Skeletal muscle cell (primary cell): ENCODE data around the gene ATF1.

Experiments
- DNase-seq: peaks from one replicate; pipeline ENCODE4 v3.0.0-alpha.2; 2010; ENCODE audit warnings: low read depth
- H3K4me3 ChIP-seq: 2 replicates; pipeline ENCODE4 v1.5.1; 2011; ENCODE audit warnings: low read depth, mild to moderate bottlenecking, control low read depth, low read length, moderate library complexity

Gene ATF1

DNA sequence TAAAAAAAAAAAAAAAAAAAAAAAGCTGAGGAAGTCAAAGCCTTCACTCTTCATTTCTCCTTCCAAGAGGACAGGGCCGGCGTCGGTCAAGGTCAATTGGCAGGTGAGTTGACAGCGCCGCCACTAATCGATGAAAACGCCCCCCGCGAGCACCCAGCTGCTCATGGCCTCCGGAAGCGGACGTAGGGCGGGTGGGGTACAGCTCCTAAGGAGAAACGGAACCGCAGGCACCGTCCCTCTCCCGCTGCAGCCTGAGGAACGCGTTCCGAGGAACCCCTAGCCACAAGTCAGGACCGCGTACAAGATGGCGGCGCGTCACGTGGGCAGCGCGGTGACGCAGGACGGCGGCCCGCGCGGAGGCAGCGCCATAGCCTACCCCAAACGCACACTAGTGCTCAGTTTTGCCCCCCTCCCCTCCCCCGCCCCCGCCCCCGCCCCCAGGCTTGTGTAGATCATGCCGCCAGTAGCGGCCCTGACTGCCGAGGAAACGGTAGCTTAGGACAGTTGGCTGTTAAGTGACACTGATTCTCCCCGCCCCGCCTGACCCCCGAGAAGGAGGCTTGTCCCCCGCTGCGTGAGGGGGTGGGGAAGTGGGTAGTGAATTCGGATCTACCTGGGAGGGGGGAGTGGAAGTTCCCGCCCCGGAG, at the start of gene ATF1:
ATF1 (plus strand) TSS at position 463 of the 647 bp plus-strand sequence. CDS start 16,045 bp downstream, outside the sequence.
- DNase-seq: peak; percentile 84
- peak within 1 kb of the TSS; percentile 94 for H3K4me3 ChIP-seq

DNA sequence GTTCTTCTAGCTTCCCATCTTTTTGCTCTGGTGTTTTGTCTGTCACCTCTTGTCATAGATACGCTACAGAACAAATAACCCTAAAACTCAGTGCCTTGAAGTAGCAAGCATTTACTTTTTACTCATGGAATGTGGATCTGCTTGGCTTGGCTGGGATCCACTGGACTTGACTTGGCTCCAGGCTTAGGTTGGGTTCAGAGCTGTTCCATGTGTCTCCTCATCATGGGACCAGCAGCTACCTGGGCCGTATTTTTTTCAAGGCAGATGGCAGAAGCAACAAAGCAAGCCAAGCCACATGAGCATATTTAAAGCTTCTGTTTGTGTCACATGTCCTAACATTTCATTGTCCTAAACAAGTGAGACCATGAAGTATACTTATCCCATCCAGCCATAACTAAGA, 48.7 kb upstream of the ATF1 start:
- no peak overlapping the region for H3K4me3 ChIP-seq
- DNase-seq: no peak

DNA sequence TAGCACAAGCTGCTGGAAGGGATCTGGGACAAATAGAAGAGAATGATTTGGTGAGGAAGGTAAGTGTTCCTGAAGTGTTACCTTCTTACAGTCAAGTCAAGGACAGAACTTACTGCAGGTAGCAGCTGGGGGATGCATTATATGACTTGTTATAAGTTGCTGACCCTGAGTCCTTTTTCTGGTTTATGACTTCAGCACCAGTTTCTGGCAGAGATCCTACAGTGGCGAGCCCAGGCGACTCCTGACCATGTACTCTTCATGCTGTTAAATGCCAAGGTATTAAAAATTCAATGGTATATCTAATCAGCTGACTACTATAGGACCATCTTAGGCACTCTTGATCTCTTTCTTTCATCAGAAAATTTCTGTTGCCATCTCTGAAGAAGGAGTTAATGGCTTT, 45.1 kb upstream of the ATF1 start:
- no peak for DNase-seq
- H3K4me3 ChIP-seq: no peak overlapping the region

GRCh38 chr12:50720085-50720484, 43.8 kb upstream of the ATF1 start:
- DNase-seq: no peak
- no peak overlapping the region for H3K4me3 ChIP-seq

DNA sequence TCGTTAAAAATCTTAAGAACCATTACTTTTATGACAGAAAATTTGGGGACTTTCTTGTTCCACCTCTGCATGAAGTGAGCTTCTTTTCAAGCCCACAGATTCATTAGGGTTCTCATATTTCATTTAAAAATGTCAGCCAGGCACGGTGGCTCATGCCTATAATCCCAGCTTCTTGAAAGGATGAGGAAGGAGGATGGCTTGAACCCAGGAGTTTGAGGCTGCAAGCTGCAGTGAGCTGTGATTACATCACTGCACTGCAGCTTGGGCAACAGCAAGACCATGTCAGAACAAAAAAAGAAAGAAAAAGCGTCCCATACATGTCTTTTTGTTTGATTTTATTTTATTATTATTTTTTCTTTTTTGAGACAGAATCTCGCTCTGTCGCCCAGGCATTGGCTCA, 43.4 kb upstream of the ATF1 start:
- no peak for DNase-seq
- H3K4me3 ChIP-seq: no peak overlapping the region

GRCh38 chr12:50723865-50724264, 40.0 kb upstream of the ATF1 start:
- DNase-seq: no peak
- no peak overlapping the region for H3K4me3 ChIP-seq

GRCh38 chr12:50725011-50725942, 38.6 kb upstream of the ATF1 start:
- no peak overlapping the region for H3K4me3 ChIP-seq
- DNase-seq: no peak

DNA sequence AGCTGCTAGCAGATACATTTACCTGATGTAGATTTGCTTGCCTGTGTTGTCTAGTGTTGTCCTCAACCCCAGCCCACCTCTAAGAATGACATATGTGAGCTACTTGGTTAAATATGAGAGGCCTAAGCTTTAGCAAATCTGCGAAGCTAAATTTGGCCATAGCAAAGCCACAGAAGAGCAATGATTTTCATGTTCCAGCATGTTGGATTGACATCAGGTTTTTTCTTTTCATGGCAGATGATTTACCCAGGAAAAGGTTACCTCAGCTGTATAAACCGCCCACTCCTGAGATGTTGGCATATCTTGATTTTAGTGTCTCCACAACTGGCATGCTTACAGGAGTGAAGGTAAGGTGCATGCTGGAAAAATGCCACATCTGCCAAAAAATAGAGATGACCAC, 36.4 kb upstream of the ATF1 start:
- no peak overlapping the region for H3K4me3 ChIP-seq
- no peak for DNase-seq

- DNase-seq: no peak
- no peak overlapping the region for H3K4me3 ChIP-seq
Measured at GRCh38 chr12:50728417-50728816, 35.5 kb upstream of the ATF1 start.

- DNase-seq: no peak
- H3K4me3 ChIP-seq: no peak overlapping the region
Measured at GRCh38 chr12:50728841-50729240, 35.1 kb upstream of the ATF1 start.

GRCh38 chr12:50732591-50732990, 31.3 kb upstream of the ATF1 start:
- peak; percentile 63 for DNase-seq
- H3K4me3 ChIP-seq: no peak overlapping the region

GRCh38 chr12:50733706-50734105, 30.2 kb upstream of the ATF1 start:
- H3K4me3 ChIP-seq: no peak overlapping the region
- no peak for DNase-seq

- DNase-seq: no peak
Measured at GRCh38 chr12:50734409-50735263, 29.3 kb upstream of the ATF1 start.

GRCh38 chr12:50739611-50740010, 24.3 kb upstream of the ATF1 start:
- no peak for DNase-seq
- no peak overlapping the region for H3K4me3 ChIP-seq

More at GRCh38 chr12:50734409-50735263, 29.3 kb upstream of the ATF1 start:
- H3K4me3 ChIP-seq: no peak overlapping the region

- H3K4me3 ChIP-seq: no peak overlapping the region
- no peak for DNase-seq
Measured at GRCh38 chr12:50740307-50740706, 23.6 kb upstream of the ATF1 start.

- DNase-seq: no peak
- no peak overlapping the region for H3K4me3 ChIP-seq
Measured at GRCh38 chr12:50742776-50743175, 21.1 kb upstream of the ATF1 start.

GRCh38 chr12:50745861-50746260, 18.0 kb upstream of the ATF1 start:
- no peak overlapping the region for H3K4me3 ChIP-seq
- no peak for DNase-seq

DNA sequence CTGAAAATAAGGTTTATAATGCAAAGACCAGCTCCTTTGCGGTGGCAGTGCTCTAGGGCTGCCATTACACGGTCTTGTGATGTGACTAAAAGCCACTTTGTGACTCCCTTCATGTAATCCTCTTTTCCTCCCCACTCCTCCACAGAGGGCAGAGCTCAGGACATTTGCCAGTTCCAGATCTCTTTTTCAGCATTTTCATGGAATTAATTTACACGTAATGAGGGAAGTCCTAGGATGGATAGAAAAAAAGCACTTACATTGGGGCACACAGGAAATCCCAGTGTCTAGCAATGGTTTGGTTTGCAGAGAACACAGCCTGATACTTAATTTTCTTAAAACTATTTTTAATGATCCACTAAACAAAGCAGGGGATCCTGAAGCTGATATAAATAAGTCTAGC, 17.5 kb upstream of the ATF1 start:
- no peak overlapping the region for H3K4me3 ChIP-seq

DNA sequence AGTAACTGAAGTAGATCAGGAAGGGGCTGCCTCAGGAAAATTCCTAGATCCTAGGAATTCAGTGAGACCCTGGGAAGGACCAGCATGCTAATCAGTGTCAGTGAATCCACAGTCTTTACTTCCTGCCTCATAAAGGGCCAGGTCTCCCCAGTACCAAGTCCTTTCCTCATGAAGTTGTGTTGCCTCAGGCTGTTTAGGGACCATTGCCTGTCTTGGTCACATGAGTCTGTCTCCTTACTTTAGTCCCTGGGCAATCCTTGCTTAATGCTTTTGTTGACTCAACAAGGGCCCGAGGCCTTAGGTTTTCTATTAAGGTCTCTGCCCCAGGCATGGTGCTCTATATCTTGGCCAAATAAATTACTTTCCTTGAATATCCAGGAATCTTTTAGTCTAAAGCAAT, 16.1 kb upstream of the ATF1 start:
- DNase-seq: no peak

More for the DNA sequence above, 17.5 kb upstream of the ATF1 start:
- DNase-seq: no peak

DNA sequence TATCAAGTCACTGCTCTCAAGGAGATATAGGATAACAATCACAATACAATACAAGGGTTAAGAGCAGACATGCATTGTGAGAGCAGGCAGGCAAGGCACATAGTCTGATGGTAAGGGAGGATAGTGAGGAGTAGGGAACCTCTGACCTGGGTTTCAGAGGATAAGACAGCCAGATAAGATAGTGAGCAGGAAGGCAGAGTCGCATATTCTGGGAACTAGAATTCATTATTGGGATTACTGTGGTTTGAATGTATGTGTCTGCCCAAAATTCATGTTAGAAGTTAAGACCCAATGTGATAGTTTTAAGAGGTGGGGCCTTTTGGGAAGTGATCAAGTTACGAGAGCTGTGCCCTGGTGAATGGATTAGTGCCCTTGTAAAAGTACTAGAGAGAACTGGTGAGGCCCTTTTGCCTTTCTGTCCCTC, 14.4 kb upstream of the ATF1 start:
- no peak for DNase-seq
- H3K4me3 ChIP-seq: no peak overlapping the region

More for the DNA sequence above, 16.1 kb upstream of the ATF1 start:
- no peak overlapping the region for H3K4me3 ChIP-seq
